MM.1S (cell line): Measurements from ENCODE around the gene TEX264.

Experiments used
- DNase-seq: peaks from one replicate; pipeline ENCODE4 v3.0.0-alpha.2; 2015
- H2AFZ ChIP-seq: fragments of 300-600 bp; sonication (generic); 2 replicates; pipeline ENCODE4 v1.6.0; 2016; ENCODE audit warnings: antibody characterized with exemption, low read length
- H3F3A ChIP-seq: fragments of 300-600 bp; sonication (generic); 2 replicates; pipeline ENCODE4 v1.6.1; 2016; ENCODE audit warnings: mild to moderate bottlenecking, antibody characterized with exemption, low read length, moderate library complexity, mixed read lengths; ENCODE audit not compliant: insufficient read depth
- H3K27ac ChIP-seq: fragments of 300-600 bp; sonication (generic); 2 replicates; pipeline ENCODE4 v1.5.1; 2016; ENCODE audit warnings: mild to moderate bottlenecking, low read length
- H3K27me3 ChIP-seq: fragments of 300-600 bp; sonication (generic); replicated peaks from 2 replicates; pipeline ENCODE4 v1.6.0; 2016; ENCODE audit warnings: low read length; ENCODE audit not compliant: insufficient read depth
- H3K36me3 ChIP-seq: fragments of 300-600 bp; sonication (generic); replicated peaks from 2 replicates; pipeline ENCODE4 v1.6.1; 2016; ENCODE audit warnings: mild to moderate bottlenecking, low read length, mixed read lengths; ENCODE audit not compliant: insufficient read depth
- H3K4me1 ChIP-seq: fragments of 300-600 bp; sonication (generic); 2 replicates; pipeline ENCODE4 v1.6.1; 2016; ENCODE audit warnings: low read length, mixed read lengths
- H3K4me2 ChIP-seq: fragments of 300-600 bp; sonication (generic); 2 replicates; pipeline ENCODE4 v1.6.0; 2016; ENCODE audit warnings: low read depth, low read length
- H3K4me3 ChIP-seq: fragments of 300-600 bp; sonication (generic); 2 replicates; pipeline ENCODE4 v1.5.1; 2016; ENCODE audit warnings: low read length, mixed read lengths
- H3K79me2 ChIP-seq: fragments of 300-600 bp; sonication (generic); 2 replicates; pipeline ENCODE4 v1.6.1; 2016; ENCODE audit warnings: mixed run types, low read length, mixed read lengths
- H3K9ac ChIP-seq: fragments of 300-600 bp; sonication (generic); 2 replicates; pipeline ENCODE4 v1.6.1; 2016; ENCODE audit warnings: low read length, mixed read lengths
- H3K9me2 ChIP-seq: fragments of 300-600 bp; sonication (generic); replicated peaks from 2 replicates; pipeline ENCODE4 v1.6.1; 2016; ENCODE audit warnings: mild to moderate bottlenecking, low read length, mixed read lengths; ENCODE audit not compliant: insufficient read depth
- H3K9me3 ChIP-seq: fragments of 300-600 bp; sonication (generic); replicated peaks from 2 replicates; pipeline ENCODE4 v1.6.1; 2016; ENCODE audit warnings: mild to moderate bottlenecking, low read length, mixed read lengths; ENCODE audit not compliant: insufficient read depth
- H4K20me1 ChIP-seq: fragments of 300-600 bp; sonication (generic); 2 replicates; pipeline ENCODE4 v1.6.1; 2016; ENCODE audit warnings: mild to moderate bottlenecking, low read length, moderate library complexity, mixed read lengths; ENCODE audit not compliant: insufficient read depth
- EZH2 ChIP-seq: fragments of 300-600 bp; sonication (generic); optimal IDR thresholded peaks from 2 replicates; pipeline ENCODE3; 2017; ENCODE audit warnings: low read depth, mild to moderate bottlenecking, antibody characterized with exemption, low read length, mixed read lengths
- EZH2phosphoT487 ChIP-seq: fragments of 300-600 bp; sonication (generic); IDR thresholded peaks from 2 replicates; pipeline ENCODE4 v1.6.1; 2018; ENCODE audit warnings: antibody characterized with exemption, low read length
- TF ChIP-seq, protein P1 (sequence below): fragments of 300-600 bp; sonication (generic); IDR thresholded peaks from 2 replicates; pipeline ENCODE4 v1.5.1; 2016; ENCODE audit warnings: antibody characterized with exemption, low read length, mixed read lengths

Gene TEX264

DNA sequence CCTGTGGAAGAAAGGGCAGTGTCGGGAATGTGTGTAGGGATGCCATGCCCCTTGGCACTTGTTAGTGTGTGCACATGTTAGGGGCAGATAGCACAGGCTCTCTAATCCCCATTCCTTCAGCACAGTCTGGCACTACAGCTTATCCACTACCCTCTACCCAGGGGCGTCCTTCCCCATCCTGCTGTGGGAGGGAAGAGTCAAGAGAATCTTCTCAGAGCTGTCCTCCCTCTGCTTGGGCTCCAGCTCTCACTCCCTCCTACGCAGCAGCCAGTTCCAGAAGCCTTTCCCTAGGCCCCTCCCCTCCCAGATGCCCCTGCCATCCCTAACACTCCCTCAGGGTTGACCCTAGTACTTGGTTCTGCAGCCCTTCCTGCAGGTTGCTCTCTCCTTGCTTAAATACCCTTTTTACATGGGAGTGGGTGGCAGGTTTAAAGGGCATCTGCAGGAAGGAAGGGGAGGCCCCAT lies 35.0 kb downstream of the TEX264 start:
- Histone ChIP-seq H3K27me3 (no peaks in the 10 kb centered on the region), H3K79me2 (no peaks in the 10 kb centered on the region), H4K20me1 (no peaks in the 10 kb centered on the region), H3K27ac (no peak overlapping the region), H3K9me2 (no peaks in the 10 kb centered on the region), H3K36me3 (no peaks in the 10 kb centered on the region), H2AFZ (no peak overlapping the region), H3K9me3 (no peaks in the 10 kb centered on the region), H3K9ac (no peak overlapping the region), H3K4me1 (no peaks in the 10 kb centered on the region), H3F3A (no peaks in the 10 kb centered on the region), H3K4me3 (no peak overlapping the region), H3K4me2 (no peak overlapping the region)
- TF ChIP-seq EZH2 = no peak
- DNase-seq = no peak

DNA sequence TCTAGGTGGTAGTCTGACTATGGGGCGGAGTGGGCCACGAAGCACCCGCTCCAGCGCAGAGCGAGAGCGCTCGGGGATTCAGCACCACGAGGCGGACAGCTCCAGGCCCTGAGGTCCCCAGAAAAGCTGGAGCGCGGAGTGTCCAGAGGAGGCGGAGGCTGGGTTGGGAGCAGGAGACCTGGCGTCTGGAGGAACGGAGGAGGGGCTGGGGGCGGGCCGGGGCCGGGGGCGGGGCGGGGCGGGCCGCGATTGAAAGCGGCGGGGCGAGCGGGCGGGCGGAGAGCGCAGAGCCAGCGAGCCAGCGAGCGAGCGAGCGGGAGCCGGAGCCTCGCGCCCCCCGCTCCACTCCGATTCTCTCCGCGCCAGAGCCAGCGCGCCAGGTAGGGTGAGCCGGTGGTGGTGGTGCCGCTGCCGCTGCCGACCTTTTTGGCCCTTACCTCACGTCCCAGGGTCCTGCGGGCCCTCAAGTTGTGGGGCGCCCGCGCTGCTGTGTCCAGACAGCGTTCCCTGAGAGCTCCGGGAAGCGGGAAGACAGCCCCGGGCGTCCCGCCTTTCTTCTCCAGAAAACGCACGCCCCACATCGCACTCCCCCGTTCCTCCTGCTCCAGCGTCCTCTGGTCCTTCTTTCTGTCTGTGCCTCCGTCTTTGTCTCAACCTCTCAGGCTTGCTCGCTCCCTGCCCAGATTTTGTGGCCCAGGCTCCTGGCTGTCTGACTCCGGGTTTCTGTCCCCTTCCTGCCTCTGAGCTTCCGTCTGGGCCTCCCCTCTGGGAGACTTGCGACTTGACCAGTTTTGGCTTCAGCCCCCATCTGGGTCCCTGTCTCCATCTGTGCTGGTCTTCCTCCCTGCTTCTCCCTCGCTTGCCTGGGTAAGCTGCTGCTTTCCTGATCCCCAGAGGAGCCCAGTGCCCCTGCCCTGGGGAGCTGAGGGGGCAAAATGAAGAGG lies 36.0 kb downstream of the TEX264 start, which contains the start of gene GRM2:
TSS of gene GRM2 (plus strand) at position 281 of the 944 bp plus-strand sequence. CDS start 1,916 bp downstream, outside the sequence.
- DNase-seq = no peak
- Histone ChIP-seq H3K36me3 (no peaks in the 10 kb centered on the region), H3K9me2 (no peaks in the 10 kb centered on the region), H3K4me2 (no peak within 1 kb of the TSS), H2AFZ (no peak within 1 kb of the TSS), H3K27me3 (no peaks in the 10 kb centered on the region), H3F3A (no peaks in the 10 kb centered on the region), H3K4me3 (no peak within 1 kb of the TSS), H3K9ac (no peak within 1 kb of the TSS), H4K20me1 (no peaks in the 10 kb centered on the region), H3K79me2 (no peaks in the 10 kb centered on the region), H3K27ac (no peak within 1 kb of the TSS), H3K9me3 (no peaks in the 10 kb centered on the region), H3K4me1 (no peaks in the 10 kb centered on the region)
- TF ChIP-seq, protein P1, sequence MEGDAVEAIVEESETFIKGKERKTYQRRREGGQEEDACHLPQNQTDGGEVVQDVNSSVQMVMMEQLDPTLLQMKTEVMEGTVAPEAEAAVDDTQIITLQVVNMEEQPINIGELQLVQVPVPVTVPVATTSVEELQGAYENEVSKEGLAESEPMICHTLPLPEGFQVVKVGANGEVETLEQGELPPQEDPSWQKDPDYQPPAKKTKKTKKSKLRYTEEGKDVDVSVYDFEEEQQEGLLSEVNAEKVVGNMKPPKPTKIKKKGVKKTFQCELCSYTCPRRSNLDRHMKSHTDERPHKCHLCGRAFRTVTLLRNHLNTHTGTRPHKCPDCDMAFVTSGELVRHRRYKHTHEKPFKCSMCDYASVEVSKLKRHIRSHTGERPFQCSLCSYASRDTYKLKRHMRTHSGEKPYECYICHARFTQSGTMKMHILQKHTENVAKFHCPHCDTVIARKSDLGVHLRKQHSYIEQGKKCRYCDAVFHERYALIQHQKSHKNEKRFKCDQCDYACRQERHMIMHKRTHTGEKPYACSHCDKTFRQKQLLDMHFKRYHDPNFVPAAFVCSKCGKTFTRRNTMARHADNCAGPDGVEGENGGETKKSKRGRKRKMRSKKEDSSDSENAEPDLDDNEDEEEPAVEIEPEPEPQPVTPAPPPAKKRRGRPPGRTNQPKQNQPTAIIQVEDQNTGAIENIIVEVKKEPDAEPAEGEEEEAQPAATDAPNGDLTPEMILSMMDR = no peak

DNA sequence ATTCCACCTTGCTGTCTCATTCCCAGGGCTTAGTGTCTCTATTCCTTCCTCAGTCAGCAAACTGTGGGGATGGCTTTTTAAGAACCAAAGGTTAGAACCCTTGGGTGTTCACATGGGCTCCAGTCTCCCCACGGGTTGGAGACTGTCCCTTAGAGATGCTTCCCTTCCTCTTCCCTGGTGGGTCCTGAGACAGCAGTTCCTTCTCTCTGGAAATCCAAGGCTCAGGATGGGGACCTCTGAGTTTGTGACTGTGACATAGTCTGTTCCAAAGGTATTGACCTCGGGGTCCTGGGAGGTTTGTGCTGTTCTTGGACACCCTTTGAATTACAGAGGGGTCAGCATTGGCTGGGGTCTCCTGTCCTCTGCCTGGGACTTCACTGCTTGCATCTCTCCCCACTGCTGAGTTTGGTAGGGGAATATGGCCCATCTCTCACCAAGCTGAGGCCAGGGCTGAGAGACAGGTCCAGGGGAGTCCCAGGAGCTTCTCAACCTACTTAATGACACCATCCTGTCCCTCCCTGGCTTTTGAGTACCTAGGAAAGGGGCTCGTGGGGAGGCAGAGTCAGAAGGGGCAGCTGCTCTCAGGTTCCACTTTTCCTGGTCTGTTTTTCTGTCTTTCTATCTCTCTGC lies 37.3 kb downstream of the TEX264 start:
- H3K9ac ChIP-seq = no peak overlapping the region
- no peaks in the 10 kb centered on the region for H3K27me3 ChIP-seq
- no peak for TF ChIP-seq EZH2phosphoT487
- TF ChIP-seq, protein P1 = no peak
- no peak for TF ChIP-seq EZH2
- H3K9me2 ChIP-seq = no peaks in the 10 kb centered on the region
- H3K27ac ChIP-seq = no peak overlapping the region
- H3K79me2 ChIP-seq = no peaks in the 10 kb centered on the region
- H3K36me3 ChIP-seq = no peaks in the 10 kb centered on the region
- H3F3A ChIP-seq = no peaks in the 10 kb centered on the region
- no peak for DNase-seq
- H3K9me3 ChIP-seq = no peaks in the 10 kb centered on the region
- H2AFZ ChIP-seq = no peak overlapping the region
- no peak overlapping the region for H3K4me3 ChIP-seq
- no peak overlapping the region for H3K4me2 ChIP-seq
- H4K20me1 ChIP-seq = no peaks in the 10 kb centered on the region
- H3K4me1 ChIP-seq = no peaks in the 10 kb centered on the region
